ENCODE results near the gene MAMDC4. TPM values are rescaled to one million over a fixed set of nuclear protein-coding genes. Genes with fewer than 3 reads are reported as not detected.

Gene MAMDC4
- total and polyA plus RNA-seq, 2 experiments from 2014 or later: 1.7 to 6.8 TPM

DNA sequence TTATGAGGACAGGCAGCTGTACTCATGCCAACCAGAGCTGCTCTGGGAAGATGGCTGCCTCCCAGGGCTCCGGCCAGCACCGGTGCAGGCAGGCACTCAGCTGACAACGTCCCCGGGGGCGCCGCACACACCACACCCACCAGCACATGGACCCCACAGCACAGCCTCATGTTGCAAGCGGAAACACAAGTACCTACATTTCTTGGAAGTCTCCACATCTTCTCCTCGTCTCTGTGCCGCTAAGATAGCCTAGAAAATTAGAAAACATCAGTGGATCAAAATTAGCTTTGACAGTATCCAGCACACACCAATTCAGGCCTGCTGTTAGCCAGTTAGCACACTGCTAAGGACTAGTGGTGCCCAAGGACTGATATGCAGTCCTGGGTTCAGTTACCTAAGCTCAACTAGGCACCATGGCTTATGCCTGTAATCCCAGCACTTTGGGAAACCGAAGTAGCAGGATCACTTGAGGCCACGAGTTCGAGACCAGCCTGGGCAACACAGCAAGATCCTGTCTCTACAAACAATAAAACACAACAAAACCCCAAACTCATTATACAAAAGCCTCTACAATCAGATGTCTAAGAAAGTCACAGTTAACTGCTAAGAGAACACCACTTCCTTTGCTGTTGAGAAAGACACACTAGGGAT is 11.6 kb downstream of the MAMDC4 start:
- peaks cover 20% of the 10 kb centered on the region for H4K20me1 ChIP-seq (replicated peaks; ENCODE audit: insufficient read depth)
- ATAC-seq: no peak
- H3K36me3 ChIP-seq (ENCODE audit: insufficient read depth): peaks cover 13% of the 10 kb centered on the region
- H3K27ac ChIP-seq (ENCODE audit: low read depth): no peak overlapping the region
- Mint-ChIP-seq H3K4me1 (peaks cover 5% of the 10 kb centered on the region), H3K9me3 (peaks cover 20% of the 10 kb centered on the region), H3K27me3 (ENCODE audit: insufficient read depth, low read depth, poor library complexity) (peaks cover 13% of the 10 kb centered on the region), H3K36me3 (ENCODE audit: low read depth) (peaks cover 57% of the 10 kb centered on the region), H3K4me3 (no peak overlapping the region), H3K27ac (no peak overlapping the region)
- no peak overlapping the region for H2AFZ ChIP-seq
- H3K9me2 ChIP-seq (ENCODE audit: insufficient read depth): peaks cover 4% of the 10 kb centered on the region; the same call in 1 of the 2 replicates
- no peak for TF ChIP-seq ZNF331 (CRISPR knock-in tag; IDR thresholded peaks at IDR 0.05; ENCODE audit: low read depth)
- TF ChIP-seq, protein P1, sequence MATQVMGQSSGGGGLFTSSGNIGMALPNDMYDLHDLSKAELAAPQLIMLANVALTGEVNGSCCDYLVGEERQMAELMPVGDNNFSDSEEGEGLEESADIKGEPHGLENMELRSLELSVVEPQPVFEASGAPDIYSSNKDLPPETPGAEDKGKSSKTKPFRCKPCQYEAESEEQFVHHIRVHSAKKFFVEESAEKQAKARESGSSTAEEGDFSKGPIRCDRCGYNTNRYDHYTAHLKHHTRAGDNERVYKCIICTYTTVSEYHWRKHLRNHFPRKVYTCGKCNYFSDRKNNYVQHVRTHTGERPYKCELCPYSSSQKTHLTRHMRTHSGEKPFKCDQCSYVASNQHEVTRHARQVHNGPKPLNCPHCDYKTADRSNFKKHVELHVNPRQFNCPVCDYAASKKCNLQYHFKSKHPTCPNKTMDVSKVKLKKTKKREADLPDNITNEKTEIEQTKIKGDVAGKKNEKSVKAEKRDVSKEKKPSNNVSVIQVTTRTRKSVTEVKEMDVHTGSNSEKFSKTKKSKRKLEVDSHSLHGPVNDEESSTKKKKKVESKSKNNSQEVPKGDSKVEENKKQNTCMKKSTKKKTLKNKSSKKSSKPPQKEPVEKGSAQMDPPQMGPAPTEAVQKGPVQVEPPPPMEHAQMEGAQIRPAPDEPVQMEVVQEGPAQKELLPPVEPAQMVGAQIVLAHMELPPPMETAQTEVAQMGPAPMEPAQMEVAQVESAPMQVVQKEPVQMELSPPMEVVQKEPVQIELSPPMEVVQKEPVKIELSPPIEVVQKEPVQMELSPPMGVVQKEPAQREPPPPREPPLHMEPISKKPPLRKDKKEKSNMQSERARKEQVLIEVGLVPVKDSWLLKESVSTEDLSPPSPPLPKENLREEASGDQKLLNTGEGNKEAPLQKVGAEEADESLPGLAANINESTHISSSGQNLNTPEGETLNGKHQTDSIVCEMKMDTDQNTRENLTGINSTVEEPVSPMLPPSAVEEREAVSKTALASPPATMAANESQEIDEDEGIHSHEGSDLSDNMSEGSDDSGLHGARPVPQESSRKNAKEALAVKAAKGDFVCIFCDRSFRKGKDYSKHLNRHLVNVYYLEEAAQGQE (IDR thresholded peaks at IDR 0.05; ENCODE audit: unreplicated experiment): no peak
- H3K4me2 ChIP-seq: no peak overlapping the region
- H3F3A ChIP-seq (replicated peaks; ENCODE audit: low read depth): 0 out of 2 replicates have a peak, but pooled peaks cover 2% of the 10 kb centered on the region
- no peak overlapping the region for H3K4me3 ChIP-seq
- no peaks in the 10 kb centered on the region for H3K27me3 ChIP-seq (ENCODE audit: insufficient read depth)
- peaks cover 3% of the 10 kb centered on the region; the same call in 1 of the 2 replicates for H3K4me1 ChIP-seq (ENCODE audit: insufficient read depth)
- DNase-seq (ENCODE audit: low spot score): no peak
- H3K79me2 ChIP-seq (replicated peaks; ENCODE audit: insufficient read depth): peaks cover 21% of the 10 kb centered on the region

DNA sequence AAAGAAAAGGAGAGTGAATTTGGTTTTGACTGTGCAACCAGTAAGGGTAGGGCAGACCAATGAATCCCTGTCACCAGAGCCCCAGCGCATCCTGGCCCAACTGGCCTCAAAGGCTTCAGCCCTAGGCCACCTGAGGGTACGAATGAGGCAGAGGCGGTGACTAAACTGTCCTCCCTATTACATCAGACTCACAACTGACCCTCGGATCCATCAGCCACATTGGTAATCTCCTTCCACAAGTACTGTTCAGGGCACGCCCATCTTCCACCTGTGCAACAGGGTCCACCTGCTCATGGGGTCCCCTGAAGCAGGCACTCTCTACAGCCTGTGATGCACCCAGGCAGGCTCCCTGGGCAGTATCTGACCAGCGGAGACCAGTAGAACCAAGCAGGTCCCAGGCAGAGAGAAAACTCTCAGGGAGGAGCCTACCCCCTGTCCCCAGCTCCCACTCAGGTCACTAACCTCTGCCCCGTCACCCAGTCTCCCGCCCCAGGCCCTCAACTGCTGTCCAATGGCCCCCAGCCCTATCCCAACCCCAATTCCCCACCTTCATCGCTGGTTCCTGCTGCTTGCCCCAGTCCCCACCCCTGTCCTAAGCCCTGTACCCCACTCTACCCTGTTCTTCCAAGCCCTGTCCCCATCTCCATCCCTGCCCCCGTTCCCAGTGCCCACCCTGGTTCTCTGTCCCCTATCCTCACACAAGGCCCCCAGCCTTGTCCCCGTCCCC is 13.1 kb downstream of the MAMDC4 start:
- no peak overlapping the region for H2AFZ ChIP-seq
- 0 out of 2 replicates have a peak, but pooled peaks cover 2% of the 10 kb centered on the region for H3F3A ChIP-seq (replicated peaks; ENCODE audit: low read depth)
- peaks cover 21% of the 10 kb centered on the region for H3K79me2 ChIP-seq (replicated peaks; ENCODE audit: insufficient read depth)
- peaks cover 20% of the 10 kb centered on the region for H3K27me3 Mint-ChIP-seq (ENCODE audit: insufficient read depth, low read depth, poor library complexity)
- H3K36me3 ChIP-seq (ENCODE audit: insufficient read depth): peaks cover 13% of the 10 kb centered on the region
- H4K20me1 ChIP-seq (replicated peaks; ENCODE audit: insufficient read depth): peaks cover 20% of the 10 kb centered on the region
- peak overlapping the region; percentile 88 for H3K4me3 ChIP-seq
- peak overlapping the region; percentile 79 for H3K4me2 ChIP-seq
- H3K4me3 Mint-ChIP-seq: peak overlapping the region; percentile 80
- H3K27ac Mint-ChIP-seq: 0 out of 2 replicates have a peak overlapping the region, but pooled peaks have one; percentile 59
- H3K9me3 Mint-ChIP-seq: peaks cover 32% of the 10 kb centered on the region
- peaks cover 5% of the 10 kb centered on the region for H3K4me1 Mint-ChIP-seq
- no peaks in the 10 kb centered on the region for H3K27me3 ChIP-seq (ENCODE audit: insufficient read depth)
- peaks cover 63% of the 10 kb centered on the region for H3K36me3 Mint-ChIP-seq (ENCODE audit: low read depth)
- H3K9me2 ChIP-seq (ENCODE audit: insufficient read depth): peaks cover 4% of the 10 kb centered on the region; the same call in 1 of the 2 replicates
- H3K4me1 ChIP-seq (ENCODE audit: insufficient read depth): peaks cover 3% of the 10 kb centered on the region; the same call in 1 of the 2 replicates
- ATAC-seq (no peak), DNase-seq (ENCODE audit: low spot score) (no peak)
- no peak overlapping the region for H3K27ac ChIP-seq (ENCODE audit: low read depth)
- TF ChIP-seq NANOG (IDR thresholded peaks at IDR 0.05; ENCODE audit: borderline replicate concordance) (no peak), JUNB (IDR thresholded peaks at IDR 0.05; ENCODE audit: unreplicated experiment) (no peak), POLR2AphosphoS5 (IDR thresholded peaks at IDR 0.05; ENCODE audit: low read depth) (no peak), EZH2 (IDR thresholded peaks at IDR 0.05; ENCODE audit: low read depth, unreplicated experiment) (no peak), ZNF331 (CRISPR knock-in tag; IDR thresholded peaks at IDR 0.05; ENCODE audit: low read depth) (no peak)
- TF ChIP-seq, protein P2, sequence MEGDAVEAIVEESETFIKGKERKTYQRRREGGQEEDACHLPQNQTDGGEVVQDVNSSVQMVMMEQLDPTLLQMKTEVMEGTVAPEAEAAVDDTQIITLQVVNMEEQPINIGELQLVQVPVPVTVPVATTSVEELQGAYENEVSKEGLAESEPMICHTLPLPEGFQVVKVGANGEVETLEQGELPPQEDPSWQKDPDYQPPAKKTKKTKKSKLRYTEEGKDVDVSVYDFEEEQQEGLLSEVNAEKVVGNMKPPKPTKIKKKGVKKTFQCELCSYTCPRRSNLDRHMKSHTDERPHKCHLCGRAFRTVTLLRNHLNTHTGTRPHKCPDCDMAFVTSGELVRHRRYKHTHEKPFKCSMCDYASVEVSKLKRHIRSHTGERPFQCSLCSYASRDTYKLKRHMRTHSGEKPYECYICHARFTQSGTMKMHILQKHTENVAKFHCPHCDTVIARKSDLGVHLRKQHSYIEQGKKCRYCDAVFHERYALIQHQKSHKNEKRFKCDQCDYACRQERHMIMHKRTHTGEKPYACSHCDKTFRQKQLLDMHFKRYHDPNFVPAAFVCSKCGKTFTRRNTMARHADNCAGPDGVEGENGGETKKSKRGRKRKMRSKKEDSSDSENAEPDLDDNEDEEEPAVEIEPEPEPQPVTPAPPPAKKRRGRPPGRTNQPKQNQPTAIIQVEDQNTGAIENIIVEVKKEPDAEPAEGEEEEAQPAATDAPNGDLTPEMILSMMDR (conservative IDR thresholded peaks at IDR 0.05; ENCODE audit: low read depth in 2 of 2): no peak
- TF ChIP-seq, protein P3, sequence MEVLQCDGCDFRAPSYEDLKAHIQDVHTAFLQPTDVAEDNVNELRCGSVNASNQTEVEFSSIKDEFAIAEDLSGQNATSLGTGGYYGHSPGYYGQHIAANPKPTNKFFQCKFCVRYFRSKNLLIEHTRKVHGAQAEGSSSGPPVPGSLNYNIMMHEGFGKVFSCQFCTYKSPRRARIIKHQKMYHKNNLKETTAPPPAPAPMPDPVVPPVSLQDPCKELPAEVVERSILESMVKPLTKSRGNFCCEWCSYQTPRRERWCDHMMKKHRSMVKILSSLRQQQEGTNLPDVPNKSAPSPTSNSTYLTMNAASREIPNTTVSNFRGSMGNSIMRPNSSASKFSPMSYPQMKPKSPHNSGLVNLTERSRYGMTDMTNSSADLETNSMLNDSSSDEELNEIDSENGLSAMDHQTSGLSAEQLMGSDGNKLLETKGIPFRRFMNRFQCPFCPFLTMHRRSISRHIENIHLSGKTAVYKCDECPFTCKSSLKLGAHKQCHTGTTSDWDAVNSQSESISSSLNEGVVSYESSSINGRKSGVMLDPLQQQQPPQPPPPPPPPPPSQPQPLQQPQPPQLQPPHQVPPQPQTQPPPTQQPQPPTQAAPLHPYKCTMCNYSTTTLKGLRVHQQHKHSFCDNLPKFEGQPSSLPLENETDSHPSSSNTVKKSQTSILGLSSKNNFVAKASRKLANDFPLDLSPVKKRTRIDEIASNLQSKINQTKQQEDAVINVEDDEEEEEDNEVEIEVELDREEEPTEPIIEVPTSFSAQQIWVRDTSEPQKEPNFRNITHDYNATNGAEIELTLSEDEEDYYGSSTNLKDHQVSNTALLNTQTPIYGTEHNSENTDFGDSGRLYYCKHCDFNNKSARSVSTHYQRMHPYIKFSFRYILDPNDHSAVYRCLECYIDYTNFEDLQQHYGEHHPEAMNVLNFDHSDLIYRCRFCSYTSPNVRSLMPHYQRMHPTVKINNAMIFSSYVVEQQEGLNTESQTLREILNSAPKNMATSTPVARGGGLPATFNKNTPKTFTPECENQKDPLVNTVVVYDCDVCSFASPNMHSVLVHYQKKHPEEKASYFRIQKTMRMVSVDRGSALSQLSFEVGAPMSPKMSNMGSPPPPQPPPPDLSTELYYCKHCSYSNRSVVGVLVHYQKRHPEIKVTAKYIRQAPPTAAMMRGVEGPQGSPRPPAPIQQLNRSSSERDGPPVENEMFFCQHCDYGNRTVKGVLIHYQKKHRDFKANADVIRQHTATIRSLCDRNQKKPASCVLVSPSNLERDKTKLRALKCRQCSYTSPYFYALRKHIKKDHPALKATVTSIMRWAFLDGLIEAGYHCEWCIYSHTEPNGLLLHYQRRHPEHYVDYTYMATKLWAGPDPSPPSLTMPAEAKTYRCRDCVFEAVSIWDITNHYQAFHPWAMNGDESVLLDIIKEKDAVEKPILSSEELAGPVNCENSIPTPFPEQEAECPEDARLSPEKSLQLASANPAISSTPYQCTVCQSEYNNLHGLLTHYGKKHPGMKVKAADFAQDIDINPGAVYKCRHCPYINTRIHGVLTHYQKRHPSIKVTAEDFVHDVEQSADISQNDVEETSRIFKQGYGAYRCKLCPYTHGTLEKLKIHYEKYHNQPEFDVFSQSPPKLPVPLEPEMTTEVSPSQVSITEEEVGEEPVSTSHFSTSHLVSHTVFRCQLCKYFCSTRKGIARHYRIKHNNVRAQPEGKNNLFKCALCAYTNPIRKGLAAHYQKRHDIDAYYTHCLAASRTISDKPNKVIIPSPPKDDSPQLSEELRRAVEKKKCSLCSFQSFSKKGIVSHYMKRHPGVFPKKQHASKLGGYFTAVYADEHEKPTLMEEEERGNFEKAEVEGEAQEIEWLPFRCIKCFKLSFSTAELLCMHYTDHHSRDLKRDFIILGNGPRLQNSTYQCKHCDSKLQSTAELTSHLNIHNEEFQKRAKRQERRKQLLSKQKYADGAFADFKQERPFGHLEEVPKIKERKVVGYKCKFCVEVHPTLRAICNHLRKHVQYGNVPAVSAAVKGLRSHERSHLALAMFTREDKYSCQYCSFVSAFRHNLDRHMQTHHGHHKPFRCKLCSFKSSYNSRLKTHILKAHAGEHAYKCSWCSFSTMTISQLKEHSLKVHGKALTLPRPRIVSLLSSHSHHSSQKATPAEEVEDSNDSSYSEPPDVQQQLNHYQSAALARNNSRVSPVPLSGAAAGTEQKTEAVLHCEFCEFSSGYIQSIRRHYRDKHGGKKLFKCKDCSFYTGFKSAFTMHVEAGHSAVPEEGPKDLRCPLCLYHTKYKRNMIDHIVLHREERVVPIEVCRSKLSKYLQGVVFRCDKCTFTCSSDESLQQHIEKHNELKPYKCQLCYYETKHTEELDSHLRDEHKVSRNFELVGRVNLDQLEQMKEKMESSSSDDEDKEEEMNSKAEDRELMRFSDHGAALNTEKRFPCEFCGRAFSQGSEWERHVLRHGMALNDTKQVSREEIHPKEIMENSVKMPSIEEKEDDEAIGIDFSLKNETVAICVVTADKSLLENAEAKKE (CRISPR knock-in tag; IDR thresholded peaks at IDR 0.05): no peak

All from GM23338 (cell line).